ENCODE data around the gene THY1.

GRCh38 chr11:119373921-119374631, 48.9 kb downstream of the THY1 start:
- peak; percentile 94 for TF ChIP-seq CTCF (IDR thresholded peaks at IDR 0.05)
- TF ChIP-seq EZH2 (IDR thresholded peaks at IDR 0.05), result no peak
- TF ChIP-seq EZH2phosphoT487 (IDR thresholded peaks at IDR 0.05), result no peak

Data from neural progenitor cell (in vitro differentiated cells).